Activated naive CD4-positive, alpha-beta T cell treated with anti-CD3 and anti-CD28 coated beads for 36 hours (primary cell): ENCODE measurements around the gene CXCL16. TPM values are rescaled to one million over a fixed set of nuclear protein-coding genes. Genes with fewer than 3 reads are reported as not detected.
"Not testable (repeated sequence)": the region's sequence is repeated elsewhere in the genome, so short reads cannot be mapped to it uniquely, and the experiment has no call there.

Experiments
- CTCF ChIA-PET: fragments of 350-600 bp; sonication (Branson Sonifier 250); formaldehyde crosslinking; loops from one replicate; lab custom pipeline; 2021; ENCODE audit warnings: antibody characterized with exemption; lab: Charles Lee
- DNase-seq: peaks from one replicate; pipeline ENCODE4 v3.0.0-alpha.2; 2020
- H3K27ac Mint-ChIP-seq: one replicate; pipeline ENCODE4 v1.8.0; 2021; ENCODE audit warnings: mild to moderate bottlenecking, mixed read lengths
- H3K27me3 Mint-ChIP-seq: one replicate; pipeline ENCODE4 v1.8.0; 2021; ENCODE audit warnings: low read depth, mixed read lengths
- H3K36me3 Mint-ChIP-seq: one replicate; pipeline ENCODE4 v1.8.0; 2021; ENCODE audit warnings: low read depth, mixed read lengths
- H3K4me1 Mint-ChIP-seq: one replicate; pipeline ENCODE4 v1.8.0; 2021; ENCODE audit warnings: low read depth, mixed read lengths
- H3K4me3 Mint-ChIP-seq: one replicate; pipeline ENCODE4 v1.8.0; 2021; ENCODE audit warnings: mild to moderate bottlenecking, moderate library complexity, mixed read lengths
- H3K9me3 Mint-ChIP-seq: one replicate; pipeline ENCODE4 v1.8.0; 2021; ENCODE audit warnings: mixed read lengths
- intact Hi-C: fragments of 100-400 bp; cut with micrococcal nuclease; formaldehyde crosslinking; loops from one replicate; pipeline ENCODE4 v1.15.1; 2023
- total RNA-seq, 2 experiments: library from RNA; stranded (reverse); gene quantifications; one replicate each; pipeline ENCODE4 v1.2.3, GENCODE V29; 2021

CXCL16 gene
- total RNA-seq, 2 experiments from 2014 or later, result 2.0 to 2.3 TPM

- CTCF ChIA-PET, intact Hi-C loops, H3K9me3 Mint-ChIP-seq, H3K27me3 Mint-ChIP-seq, DNase-seq: not testable (repeated sequence)
- Mint-ChIP-seq H3K4me1 (peaks cover 55% of the 10 kb centered on the region), H3K27ac (peak overlapping the region; percentile 96), H3K4me3 (peak overlapping the region; percentile 93), H3K36me3 (peaks cover 14% of the 10 kb centered on the region)
These were observed 35.2 kb downstream of the CXCL16 start for GRCh38 chr17:4704574-4704907.

DNA sequence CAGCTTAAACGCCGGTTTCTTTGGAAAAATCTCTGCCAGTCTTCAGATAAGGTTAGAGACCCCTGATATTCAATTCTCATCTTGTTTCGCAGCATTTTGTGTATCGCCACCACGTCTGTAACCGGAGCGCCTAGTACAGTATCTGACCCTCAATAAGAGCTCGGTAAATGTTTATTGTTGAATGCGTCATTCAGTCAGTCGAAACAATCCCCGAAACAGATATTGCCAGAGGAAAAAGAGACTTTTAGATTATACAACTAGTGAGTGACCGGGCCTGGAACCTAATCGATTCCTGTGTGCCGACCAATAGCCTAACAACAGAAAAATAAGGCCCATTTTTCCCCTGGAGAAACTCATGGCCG is 36.4 kb downstream of the CXCL16 start:
- Mint-ChIP-seq H3K27me3 (no peaks in the 10 kb centered on the region), H3K4me3 (peak overlapping the region; percentile 93), H3K27ac (peak overlapping the region; percentile 96)

DNA sequence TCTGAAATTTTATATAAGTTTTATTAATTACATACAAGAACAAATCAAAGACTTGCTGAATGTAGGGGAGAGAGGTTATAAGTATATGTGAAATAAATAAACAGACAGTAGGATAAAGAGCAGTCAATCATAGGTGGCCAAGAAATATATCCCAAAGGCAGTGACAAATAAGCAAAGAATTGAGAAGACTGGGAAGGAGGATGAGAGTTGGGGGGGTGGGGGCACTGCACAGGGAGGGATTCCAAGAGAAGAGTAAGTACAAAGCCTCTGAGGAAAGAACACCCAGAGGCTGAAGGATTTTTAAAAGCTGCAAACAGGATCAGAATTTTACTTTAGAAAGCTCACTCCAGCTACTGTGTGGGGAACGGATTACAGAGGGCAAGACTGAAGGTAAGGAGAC is 38.6 kb downstream of the CXCL16 start:
- peaks cover 16% of the 10 kb centered on the region for H3K36me3 Mint-ChIP-seq
- H3K4me1 Mint-ChIP-seq, result peaks cover 57% of the 10 kb centered on the region
- H3K27me3 Mint-ChIP-seq, result no peaks in the 10 kb centered on the region
- no peaks in the 10 kb centered on the region for H3K9me3 Mint-ChIP-seq
- no peak for DNase-seq
- intact Hi-C loops, result no loop called here
- no peak overlapping the region for H3K4me3 Mint-ChIP-seq
- H3K27ac Mint-ChIP-seq, result peak overlapping the region; percentile 32
- CTCF ChIA-PET, result no interaction called here

More for the DNA sequence above, 36.4 kb downstream of the CXCL16 start:
- intact Hi-C loops, result loop anchor here (2.0 kb wide), 1 partner anchor 137 kb away; no protein-coding TSS in a partner anchor
- peaks cover 14% of the 10 kb centered on the region for H3K36me3 Mint-ChIP-seq
- no peaks in the 10 kb centered on the region for H3K9me3 Mint-ChIP-seq
- peaks cover 49% of the 10 kb centered on the region for H3K4me1 Mint-ChIP-seq
- no peak for DNase-seq
- CTCF ChIA-PET, result interaction anchor here (1.0 to 1.2 kb wide), 3 partner anchors 8 to 283 kb away, joined by 3 to 4 read pairs (median 3); no protein-coding TSS in a partner anchor

DNA sequence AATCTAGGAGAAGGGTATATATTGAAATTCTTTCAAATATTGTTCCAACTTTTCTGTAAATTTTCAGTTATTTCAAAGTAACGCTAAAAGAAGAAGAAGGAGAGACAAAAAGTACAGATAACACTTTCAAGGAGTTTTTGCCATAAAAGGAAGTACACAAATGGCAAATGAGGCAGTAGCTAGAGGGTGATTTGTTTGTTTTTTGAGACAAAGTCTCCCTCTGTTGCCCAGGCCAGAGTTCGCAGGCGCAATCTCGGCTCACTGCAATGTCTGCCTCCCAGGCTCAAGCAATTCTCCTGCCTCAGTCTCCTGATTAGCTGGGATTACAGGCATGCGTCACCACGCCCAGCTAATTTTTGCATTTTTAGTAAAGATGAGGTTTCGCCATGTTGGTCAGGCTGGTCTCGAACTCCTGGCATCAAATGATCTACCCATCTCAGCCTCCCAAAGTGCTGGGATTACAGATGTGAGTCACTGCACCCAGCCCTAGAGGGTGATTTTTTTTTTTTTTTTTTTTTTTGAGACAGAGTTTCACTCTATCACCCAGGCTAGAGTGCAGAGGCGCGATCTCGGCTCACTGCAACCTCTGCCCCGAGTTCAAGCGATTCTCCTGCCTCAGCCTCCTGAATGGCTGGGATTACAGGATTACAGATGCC is 40.2 kb downstream of the CXCL16 start:
- H3K9me3 Mint-ChIP-seq, H3K27ac Mint-ChIP-seq, CTCF ChIA-PET, DNase-seq, intact Hi-C loops, H3K4me3 Mint-ChIP-seq, H3K36me3 Mint-ChIP-seq, H3K27me3 Mint-ChIP-seq: not testable (repeated sequence)
- peaks cover 48% of the 10 kb centered on the region for H3K4me1 Mint-ChIP-seq

- peaks cover 44% of the 10 kb centered on the region for H3K4me1 Mint-ChIP-seq
- intact Hi-C loops, result no loop called here
- DNase-seq, result no peak
These were observed 43.3 kb downstream of the CXCL16 start for GRCh38 chr17:4696437-4696805.

GRCh38 chr17:4693416-4693815 is 46.3 kb downstream of the CXCL16 start:
- H3K27ac Mint-ChIP-seq, result no peak overlapping the region
- H3K36me3 Mint-ChIP-seq, result peaks cover 36% of the 10 kb centered on the region
- CTCF ChIA-PET, result no interaction called here

More at GRCh38 chr17:4696437-4696805, 43.3 kb downstream of the CXCL16 start:
- H3K9me3 Mint-ChIP-seq, result no peaks in the 10 kb centered on the region
- no peak overlapping the region for H3K4me3 Mint-ChIP-seq
- CTCF ChIA-PET, result no interaction called here
- no peaks in the 10 kb centered on the region for H3K27me3 Mint-ChIP-seq
- H3K36me3 Mint-ChIP-seq, result peaks cover 14% of the 10 kb centered on the region
- H3K27ac Mint-ChIP-seq, result peak overlapping the region; percentile 80

DNA sequence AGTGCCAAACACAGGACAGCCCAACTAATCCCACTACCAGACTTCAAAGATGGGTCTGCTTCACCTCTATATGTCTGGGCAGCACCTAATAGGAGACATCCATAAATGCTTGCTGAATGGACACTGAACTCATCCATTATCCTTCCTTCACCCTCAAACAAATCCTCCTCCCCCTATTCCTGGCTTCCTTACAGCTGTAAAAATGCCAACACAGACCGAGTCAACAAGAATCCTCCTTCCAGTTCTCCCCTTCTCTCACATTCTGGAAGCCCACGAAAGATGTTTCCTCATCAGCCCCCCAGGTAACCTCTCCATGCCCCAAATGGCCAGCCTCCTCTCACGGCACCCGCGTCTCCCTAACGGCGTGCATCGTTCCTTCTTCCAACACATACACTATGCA is 48.0 kb downstream of the CXCL16 start:
- Mint-ChIP-seq H3K4me3 (no peak overlapping the region), H3K4me1 (peaks cover 46% of the 10 kb centered on the region), H3K27ac (no peak overlapping the region), H3K36me3 (peaks cover 46% of the 10 kb centered on the region), H3K27me3 (no peaks in the 10 kb centered on the region), H3K9me3 (no peaks in the 10 kb centered on the region)
- intact Hi-C loops, result no loop called here
- no peak for DNase-seq
- CTCF ChIA-PET, result no interaction called here

More at GRCh38 chr17:4693416-4693815, 46.3 kb downstream of the CXCL16 start:
- DNase-seq, result no peak
- H3K4me1 Mint-ChIP-seq, result peaks cover 51% of the 10 kb centered on the region
- H3K27me3 Mint-ChIP-seq, result no peaks in the 10 kb centered on the region
- no peak overlapping the region for H3K4me3 Mint-ChIP-seq
- no peaks in the 10 kb centered on the region for H3K9me3 Mint-ChIP-seq
- intact Hi-C loops, result no loop called here

DNA sequence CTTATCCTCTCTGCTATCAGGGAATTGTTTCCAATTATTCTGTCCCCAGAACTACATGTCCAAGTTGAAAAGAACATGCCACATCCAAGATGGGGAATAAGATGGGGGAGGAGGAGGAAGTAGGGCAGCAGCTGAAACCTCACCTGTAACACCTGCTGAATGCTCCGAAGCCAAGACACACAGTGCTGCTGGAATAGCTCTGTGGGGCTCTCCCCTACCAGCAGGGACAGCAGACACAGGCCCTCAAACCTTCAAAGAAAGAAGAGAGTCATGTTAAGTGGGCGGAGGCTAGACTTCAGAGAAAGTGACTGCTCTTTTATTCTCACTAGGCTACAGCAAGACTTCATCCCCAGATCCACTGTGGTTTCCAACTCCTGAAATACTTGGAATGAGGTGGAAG is 49.0 kb downstream of the CXCL16 start:
- DNase-seq, result no peak
- Mint-ChIP-seq H3K27me3 (no peaks in the 10 kb centered on the region), H3K4me3 (no peak overlapping the region), H3K9me3 (no peaks in the 10 kb centered on the region), H3K36me3 (peaks cover 45% of the 10 kb centered on the region), H3K27ac (no peak overlapping the region), H3K4me1 (peaks cover 36% of the 10 kb centered on the region)
- intact Hi-C loops, result no loop called here
- CTCF ChIA-PET, result no interaction called here

DNA sequence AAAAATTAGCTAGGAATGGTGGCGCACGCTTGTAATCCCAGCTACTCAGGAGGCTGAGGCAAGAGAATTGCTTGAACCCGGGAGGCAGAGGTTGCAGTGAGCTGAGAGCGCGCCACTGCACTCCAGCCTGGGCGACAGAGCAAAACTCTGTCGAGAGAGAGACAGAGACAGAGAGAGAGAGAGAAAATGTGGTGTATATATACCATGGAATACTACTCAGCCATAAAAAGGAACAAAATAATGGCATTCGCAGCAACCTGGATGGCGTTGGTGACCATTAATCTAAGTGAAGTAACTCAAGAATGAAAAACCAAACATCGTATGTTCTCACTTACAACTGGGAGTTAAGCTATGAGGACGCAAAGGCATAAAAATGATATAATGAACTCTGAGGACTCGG is 49.9 kb downstream of the CXCL16 start:
- H3K4me3 Mint-ChIP-seq, H3K27me3 Mint-ChIP-seq, DNase-seq, H3K27ac Mint-ChIP-seq, H3K9me3 Mint-ChIP-seq: not testable (repeated sequence)
- intact Hi-C loops, result loop anchor here (10.0 kb wide), 1 partner anchor 475 kb away; no protein-coding TSS in a partner anchor
- CTCF ChIA-PET, result interaction anchor here (0.6 kb wide), 1 partner anchor 180 kb away, joined by 3 read pairs; no protein-coding TSS in a partner anchor
- Mint-ChIP-seq H3K4me1 (peaks cover 36% of the 10 kb centered on the region), H3K36me3 (peaks cover 48% of the 10 kb centered on the region)

- intact Hi-C loops, result loop anchor here (10.0 kb wide), 1 partner anchor 481 kb away; no protein-coding TSS in a partner anchor
- H3K4me1 Mint-ChIP-seq, H3K27ac Mint-ChIP-seq, H3K9me3 Mint-ChIP-seq, DNase-seq, CTCF ChIA-PET, H3K27me3 Mint-ChIP-seq, H3K4me3 Mint-ChIP-seq: not testable (repeated sequence)
- H3K36me3 Mint-ChIP-seq, result peaks cover 36% of the 10 kb centered on the region
These were observed 56.0 kb downstream of the CXCL16 start for GRCh38 chr17:4683739-4684138.

Other genes with a start within 250 kb of the CXCL16 start
- 1 to 10 TPM in 1 of 2 experiments, under 1 TPM in 1; 0.45 to 1.1 TPM for gene SPNS2, start 241.0 kb downstream of the CXCL16 start, total RNA-seq
- gene MYBBP1A, start 184.5 kb downstream of the CXCL16 start, total RNA-seq, result 10 to 100 TPM; 73.7 to 80.7 TPM
- gene GGT6, start 179.4 kb downstream of the CXCL16 start, total RNA-seq, result not detected
- not detected for gene SMTNL2, start 155.4 kb downstream of the CXCL16 start, total RNA-seq
- not detected for gene ALOX15, start 98.2 kb downstream of the CXCL16 start, total RNA-seq
- gene PELP1, start 35.8 kb downstream of the CXCL16 start, total RNA-seq, result 10 to 100 TPM; 79.0 to 91.2 TPM
- gene ARRB2, start 29.3 kb downstream of the CXCL16 start, total RNA-seq, result 100 to 1,000 TPM; 169 to 174 TPM
- gene MED11, start 8.5 kb downstream of the CXCL16 start, total RNA-seq, result 10 to 100 TPM; 15.9 to 17.1 TPM
- under 1 TPM in 1 of 2 experiments, not detected in 1; 0.17 TPM for gene ZMYND15, start 95 bp downstream of the CXCL16 start, total RNA-seq
- not detected for gene TM4SF5, start 32.0 kb upstream of the CXCL16 start, total RNA-seq
- gene VMO1, start 46.4 kb upstream of the CXCL16 start, total RNA-seq, result under 1 TPM in 1 of 2 experiments, not detected in 1; 0.60 TPM
- gene GLTPD2, start 49.0 kb upstream of the CXCL16 start, total RNA-seq, result not detected
- 100 to 1,000 TPM; 171 to 186 TPM for gene PSMB6, start 56.2 kb upstream of the CXCL16 start, total RNA-seq
- 10 to 100 TPM; 17.4 to 17.6 TPM for gene PLD2, start 67.2 kb upstream of the CXCL16 start, total RNA-seq
- gene MINK1, start 93.4 kb upstream of the CXCL16 start, total RNA-seq, result 10 to 100 TPM; 49.1 to 50.4 TPM
- 1 to 10 TPM; 1.9 TPM for gene C17orf107, start 159.6 kb upstream of the CXCL16 start, total RNA-seq
- gene CHRNE, start 163.2 kb upstream of the CXCL16 start, total RNA-seq, result under 1 TPM; 0.22 to 0.38 TPM
- gene GP1BA, start 192.3 kb upstream of the CXCL16 start, total RNA-seq, result not detected
- 10 to 100 TPM; 63.8 to 65.2 TPM for gene SLC25A11, start 200.1 kb upstream of the CXCL16 start, total RNA-seq
- 100 to 1,000 TPM; 133 to 140 TPM for gene RNF167, start 200.3 kb upstream of the CXCL16 start, total RNA-seq
- gene PFN1, start 208.6 kb upstream of the CXCL16 start, total RNA-seq, result 1,000 to 10,000 TPM; 1,812 to 1,876 TPM
- gene ENO3, start 211.2 kb upstream of the CXCL16 start, total RNA-seq, result 10 to 100 TPM; 26.7 to 28.9 TPM
- gene SPAG7, start 227.9 kb upstream of the CXCL16 start, total RNA-seq, result 10 to 100 TPM; 68.6 to 70.2 TPM
- gene CAMTA2, start 247.7 kb upstream of the CXCL16 start, total RNA-seq, result 10 to 100 TPM; 79.1 to 79.5 TPM